NT2/D1 (cell line): ENCODE results near the gene GMDS.

ENCODE experiments used
- YY1 ChIP-seq: IDR thresholded peaks from 2 replicates; pipeline ENCODE4 v1.6.1; 2011; ENCODE audit not compliant: insufficient read length, insufficient read depth
- ZNF274 ChIP-seq: IDR thresholded peaks from 2 replicates; pipeline ENCODE4 v1.6.1; 2011; ENCODE audit warnings: mild to moderate bottlenecking, low read depth, low read length

DNA sequence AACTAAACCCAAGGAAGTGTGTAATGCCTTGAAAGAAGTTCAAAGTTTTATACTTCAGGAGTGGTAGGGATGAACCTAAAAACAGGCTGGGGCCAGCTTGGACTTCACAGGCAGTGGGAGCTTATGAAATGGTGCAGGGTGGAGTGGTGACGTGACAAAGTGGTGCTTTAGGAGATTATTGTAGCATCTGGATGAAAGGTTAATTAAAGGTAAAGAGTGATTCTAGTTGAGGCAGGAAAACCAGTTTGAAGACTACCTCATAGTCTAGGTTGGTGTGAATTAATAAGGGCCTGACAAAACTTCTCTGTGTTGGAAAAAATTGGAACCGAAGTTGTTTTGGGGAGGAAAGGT, 30.5 kb upstream of the GMDS start:
- TF ChIP-seq ZNF274 = no peak
- TF ChIP-seq YY1 = no peak
